GM18511 (cell line): Measurements from ENCODE around the gene KRT80.

ENCODE experiments used
- ATAC-seq: cut with Tn5 transposase; IDR thresholded peaks from one replicate; pipeline ENCODE4 v1.9.1; 2021; ENCODE audit warnings: mild to moderate bottlenecking, moderate library complexity; ENCODE audit not compliant: unreplicated experiment

KRT80 gene

GRCh38 chr12:52229836-52230343, 38.1 kb upstream of the KRT80 start:
- ATAC-seq = no peak

DNA sequence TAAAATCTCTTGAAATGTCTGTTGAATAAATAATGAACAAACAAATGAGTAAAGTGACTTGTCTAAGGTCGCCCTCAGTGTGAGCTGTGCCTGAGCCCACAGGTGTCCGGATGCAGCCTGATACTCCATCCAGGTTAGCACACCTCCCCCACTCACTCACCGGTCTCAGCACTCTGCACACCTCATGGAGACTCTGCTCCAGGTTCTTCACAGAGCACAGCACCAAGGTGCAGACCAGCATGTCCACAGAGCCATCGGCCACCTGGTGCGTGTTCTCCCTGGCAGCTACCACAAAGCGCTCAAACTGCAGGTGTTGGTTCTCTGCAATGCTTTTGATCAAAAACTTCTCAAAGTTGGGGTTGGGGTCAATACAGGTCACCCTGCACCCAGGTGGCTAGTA, 37.1 kb upstream of the KRT80 start:
- no peak for ATAC-seq

DNA sequence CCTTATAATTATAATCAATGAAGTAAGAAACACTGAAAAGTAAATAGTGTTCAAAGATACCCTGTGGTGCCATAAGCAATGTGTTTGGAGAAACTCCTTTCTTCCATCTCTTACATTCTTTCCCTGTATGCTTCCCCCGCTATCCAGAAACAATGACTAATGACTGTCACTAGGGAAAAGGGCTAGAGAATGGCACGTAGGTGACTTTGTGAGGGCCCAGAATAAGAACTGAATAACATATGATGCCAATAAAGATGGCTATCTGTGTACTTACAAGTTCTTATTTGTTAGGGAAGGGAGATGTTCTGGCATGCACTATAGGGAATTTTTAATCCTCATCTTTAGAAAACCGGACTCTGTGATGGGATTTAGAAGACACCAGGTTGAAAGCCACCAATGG, 36.6 kb upstream of the KRT80 start:
- no peak for ATAC-seq

- ATAC-seq = no peak
Measured at GRCh38 chr12:52227606-52228166, 35.9 kb upstream of the KRT80 start.

DNA sequence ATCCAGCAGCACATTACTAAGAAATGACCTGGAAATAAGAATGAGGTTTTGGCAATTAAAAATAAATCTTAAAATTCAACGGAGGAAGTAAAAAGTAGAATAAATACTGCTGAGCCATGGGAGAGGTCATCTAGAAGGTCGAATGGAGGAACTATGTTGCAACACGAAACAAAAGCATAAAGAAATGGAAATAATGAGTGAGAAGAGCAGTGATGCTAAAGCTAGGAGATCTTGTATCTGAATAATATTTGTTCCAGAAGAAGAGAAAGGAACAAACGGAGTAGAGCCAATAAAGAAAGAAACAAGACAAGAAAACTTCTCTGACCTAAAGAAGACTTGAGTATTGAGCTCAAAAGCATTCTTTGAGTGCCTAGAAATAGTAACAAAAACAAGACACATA, 34.6 kb upstream of the KRT80 start:
- ATAC-seq = no peak

DNA sequence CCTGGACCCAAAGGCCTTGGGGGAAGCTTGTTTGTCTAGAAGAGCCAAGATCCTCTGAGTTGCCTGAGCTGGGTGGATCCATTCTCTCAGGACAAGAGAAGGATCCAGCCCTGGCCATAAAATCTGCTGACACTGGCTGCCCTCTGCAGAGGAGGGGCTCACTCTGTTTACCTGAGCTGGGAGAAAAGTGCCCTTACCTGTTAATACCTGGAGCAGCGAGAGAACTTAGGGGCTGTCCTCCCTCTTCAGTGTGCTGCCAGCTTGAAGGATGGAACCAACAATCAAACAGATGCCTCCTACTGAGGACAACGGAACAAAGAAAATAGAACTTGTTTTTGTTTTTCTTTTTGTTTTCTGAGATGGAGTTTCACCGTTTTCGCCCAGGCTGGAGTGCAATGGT, 33.9 kb upstream of the KRT80 start:
- ATAC-seq = no peak

DNA sequence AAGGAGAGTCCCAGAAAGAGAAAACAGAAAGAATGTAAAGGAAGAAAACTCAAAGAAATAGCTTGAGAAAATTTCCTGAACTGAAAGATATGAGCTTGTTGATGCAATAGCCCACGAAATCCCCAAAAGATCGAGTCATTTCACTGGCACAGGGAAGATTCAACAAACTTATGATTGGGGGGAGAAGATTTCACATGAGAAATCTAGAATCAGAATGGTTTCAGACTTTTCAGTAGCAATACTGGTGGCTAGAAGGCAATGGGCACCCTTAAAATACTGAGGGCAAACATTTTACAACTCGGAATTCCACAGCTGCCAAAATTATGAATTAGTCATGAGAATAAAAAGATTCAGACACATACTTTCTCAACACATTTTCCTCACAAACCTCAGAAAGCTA, 32.3 kb upstream of the KRT80 start:
- ATAC-seq = no peak

DNA sequence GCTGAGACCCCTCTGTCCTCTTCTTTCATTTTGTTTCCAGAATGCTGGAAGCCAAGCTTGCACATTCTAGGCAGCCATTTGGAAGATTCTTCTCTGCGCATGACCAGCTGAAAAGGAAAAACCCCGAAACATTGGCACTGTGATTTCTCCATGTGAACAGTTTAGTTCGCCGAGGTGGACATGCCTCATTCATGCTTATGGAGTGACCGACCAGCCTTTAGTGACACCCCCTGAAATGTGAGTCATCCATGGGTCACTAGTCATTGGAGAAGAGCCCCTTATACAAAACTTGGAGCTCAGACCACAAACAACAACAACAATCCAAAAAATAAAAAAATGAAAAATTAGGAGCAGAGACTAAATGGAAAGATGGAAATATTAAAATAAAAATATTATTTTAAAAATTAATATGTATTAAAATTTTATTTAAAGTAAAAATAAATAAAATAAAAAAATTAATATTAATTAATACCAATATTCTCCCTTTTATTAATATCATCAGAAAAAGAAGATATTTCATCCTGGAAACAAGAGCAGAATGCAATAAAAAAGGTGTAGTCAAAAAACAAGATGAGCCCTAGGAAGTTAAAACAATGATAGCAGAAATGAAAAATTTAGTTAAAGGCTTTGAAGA, 31.7 kb upstream of the KRT80 start:
- ATAC-seq = no peak

GRCh38 chr12:52222692-52223091, 30.9 kb upstream of the KRT80 start:
- no peak for ATAC-seq

DNA sequence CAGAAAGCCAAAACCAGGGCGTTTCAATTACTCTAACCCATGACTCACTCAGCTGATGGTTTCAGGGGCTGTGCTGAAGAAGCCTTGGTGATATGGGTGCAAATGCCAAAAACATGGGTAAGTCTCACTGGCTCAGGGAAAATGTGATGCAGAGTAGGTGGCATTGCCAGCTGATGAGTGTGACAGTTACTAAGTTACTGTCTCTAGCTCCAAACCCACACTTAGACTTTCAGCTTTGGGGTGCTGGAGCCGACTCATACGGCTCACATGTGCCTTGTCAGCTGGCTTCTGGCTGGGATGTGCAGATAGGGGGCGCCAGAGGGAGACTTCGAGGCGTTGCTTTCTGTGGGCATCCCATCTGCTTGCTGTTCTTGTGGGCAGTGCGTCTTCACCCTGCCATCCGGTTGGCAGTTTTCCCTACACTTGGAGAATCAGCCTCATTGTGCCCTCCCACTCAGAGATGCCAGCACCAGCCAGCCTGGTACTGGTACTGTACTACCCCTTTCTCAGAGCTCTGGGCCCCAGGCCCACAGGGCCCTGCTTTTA, 30.2 kb upstream of the KRT80 start:
- ATAC-seq = no peak

GRCh38 chr12:52221070-52221781, 29.4 kb upstream of the KRT80 start:
- ATAC-seq = no peak

DNA sequence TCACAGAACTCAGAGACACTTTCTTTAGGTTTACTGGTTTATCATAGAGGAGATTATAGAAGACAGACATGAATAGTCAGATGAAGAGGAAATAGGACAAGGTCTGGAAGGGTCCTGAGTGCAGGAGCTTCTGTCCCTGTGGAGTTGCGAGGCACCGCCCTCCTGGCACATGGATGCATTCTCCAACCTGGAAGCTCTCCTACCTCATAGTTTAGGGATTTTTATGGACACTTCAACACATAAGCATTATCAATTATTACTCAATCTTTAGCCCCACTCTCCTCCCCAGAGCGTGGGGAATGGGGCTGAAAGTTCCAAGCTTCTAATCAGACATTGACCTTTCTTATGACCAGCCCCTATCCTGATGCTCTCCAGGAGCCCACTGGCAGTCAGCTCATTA, 28.7 kb upstream of the KRT80 start:
- ATAC-seq = no peak

DNA sequence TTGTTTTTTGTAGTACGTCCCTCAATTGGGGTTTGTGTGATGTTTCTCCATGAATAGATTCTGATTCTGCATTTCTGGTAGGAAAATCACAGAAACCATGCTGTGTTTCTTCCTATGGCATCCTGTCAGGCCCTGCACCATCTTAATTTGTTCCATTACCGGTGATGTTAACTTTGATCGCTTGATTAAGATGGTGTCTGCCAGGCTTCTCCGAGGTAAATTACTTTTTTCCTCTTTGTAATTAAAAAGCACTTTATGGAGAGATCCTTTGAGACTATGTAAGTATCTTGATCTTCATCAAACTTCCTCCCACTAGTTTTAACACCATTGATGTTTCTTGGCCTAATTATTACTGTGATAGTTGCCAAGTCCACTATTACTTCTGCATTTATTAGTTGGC, 26.2 kb upstream of the KRT80 start:
- ATAC-seq = no peak

DNA sequence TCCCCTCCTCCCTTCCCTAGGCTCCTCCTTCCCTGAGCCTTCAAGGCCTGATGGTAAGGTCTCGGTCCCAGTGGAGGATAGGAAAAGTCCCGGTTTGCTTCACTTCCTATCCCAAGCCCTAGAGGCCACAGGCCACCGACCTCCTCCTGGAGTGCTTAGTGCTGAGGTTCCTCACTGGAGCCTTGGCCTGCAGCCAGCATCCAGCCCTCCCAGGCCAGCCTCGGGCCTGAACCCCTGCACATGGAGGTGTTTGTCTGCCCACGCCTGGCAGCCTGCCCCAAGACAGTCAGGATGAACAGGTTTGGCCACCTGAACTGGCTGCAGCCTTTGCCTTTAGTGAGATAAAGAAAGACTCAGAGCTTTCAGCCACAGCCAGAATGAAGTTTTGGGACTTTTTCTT, 25.4 kb upstream of the KRT80 start:
- ATAC-seq = no peak

DNA sequence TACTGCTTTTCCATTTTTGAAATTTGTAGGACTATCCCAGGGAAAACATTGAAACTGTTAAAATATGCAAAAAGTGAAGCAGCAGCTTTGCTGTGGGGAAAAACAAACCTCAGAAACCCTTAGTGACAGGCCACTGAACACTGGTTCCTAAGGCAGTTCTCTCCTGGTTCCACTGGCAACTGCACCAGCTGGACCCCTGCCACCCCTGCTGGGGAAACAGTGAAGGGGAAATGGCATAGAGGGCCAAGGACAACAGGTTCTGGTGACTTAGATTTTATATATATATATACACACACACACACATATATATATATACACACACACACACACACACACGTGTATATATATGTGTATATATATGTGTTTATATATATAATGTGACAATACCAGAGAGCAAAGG, 25.0 kb upstream of the KRT80 start:
- no peak for ATAC-seq

GRCh38 chr12:52216100-52216499, 24.3 kb upstream of the KRT80 start:
- ATAC-seq = no peak

- ATAC-seq = no peak
Measured at GRCh38 chr12:52215587-52216031, 23.8 kb upstream of the KRT80 start.

DNA sequence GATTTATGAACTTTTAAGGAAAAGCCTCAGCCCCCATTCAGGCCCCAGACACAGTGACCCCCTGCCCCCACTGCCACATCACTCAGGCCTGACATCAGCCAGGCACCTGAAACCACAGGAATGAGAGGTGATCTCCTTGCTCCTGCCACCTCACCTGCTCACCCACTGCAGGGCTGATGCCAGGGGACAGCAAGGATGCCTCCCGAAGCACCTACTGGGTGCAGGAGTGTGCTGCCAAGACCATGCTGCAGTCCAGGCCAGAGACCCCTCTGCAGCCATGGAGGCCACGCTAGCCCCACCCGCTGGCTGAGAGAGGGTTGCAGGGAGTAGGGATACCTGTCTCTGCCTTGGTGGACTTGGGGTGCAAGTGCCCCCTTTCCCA, 22.6 kb upstream of the KRT80 start:
- ATAC-seq = no peak

DNA sequence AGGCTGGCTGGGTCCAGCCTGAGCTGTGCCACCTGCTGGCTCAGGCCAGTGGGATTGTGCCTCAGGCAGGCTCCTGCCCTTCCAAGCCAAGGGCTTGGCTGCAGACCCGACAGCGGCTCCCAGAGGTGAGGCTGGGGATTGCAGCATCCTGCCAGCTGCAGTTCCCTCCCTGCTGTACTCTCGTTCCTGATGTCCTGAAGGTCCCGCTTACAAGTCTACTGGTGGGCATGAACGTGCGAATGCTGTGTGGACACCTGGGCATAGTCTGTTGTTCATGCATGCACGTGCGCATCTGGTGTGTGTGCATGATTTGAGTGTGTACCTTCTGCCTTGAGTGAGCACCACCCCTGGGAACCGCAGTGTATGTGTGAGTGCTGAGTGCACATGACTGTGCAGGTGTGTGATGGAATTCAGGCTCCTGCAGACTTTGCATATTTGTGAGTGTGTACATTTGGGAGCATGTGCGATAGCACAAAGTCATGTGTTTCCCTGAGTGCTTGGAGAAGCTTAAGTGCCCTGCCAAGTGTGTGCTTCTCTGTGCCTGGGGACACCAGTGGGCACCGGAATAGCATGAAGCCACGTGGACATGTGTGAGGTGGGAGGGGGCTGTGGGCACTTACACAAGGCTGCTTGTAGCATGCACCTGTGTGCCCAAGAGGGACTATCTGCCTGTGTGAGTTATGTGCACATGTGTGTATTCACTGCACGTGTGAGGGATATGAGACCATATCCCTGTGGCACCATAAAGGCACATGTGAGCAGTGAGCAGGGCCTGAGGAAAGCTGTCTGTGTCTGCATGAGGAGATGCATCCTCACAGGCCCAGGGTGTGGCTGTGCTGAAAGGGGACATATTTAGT, 22.0 kb upstream of the KRT80 start:
- no peak for ATAC-seq

GRCh38 chr12:52212701-52213563, 21.1 kb upstream of the KRT80 start:
- ATAC-seq = no peak
